H7 (cell line): ENCODE data around the gene KMT2E. TPM values are rescaled to one million over a fixed set of nuclear protein-coding genes. Genes with fewer than 3 reads are reported as not detected.
A peak's percentile ranks its signal among the peaks of the same experiment; 100 is the strongest.

Experiments
- DNase-seq: peaks from one replicate; pipeline ENCODE4 v3.0.0; 2012
- H3K27me3 ChIP-seq: 2 replicates; pipeline ENCODE4 v1.6.0; 2011; ENCODE audit warnings: mild to moderate bottlenecking, low read length; ENCODE audit not compliant: control insufficient read depth, insufficient read depth
- H3K36me3 ChIP-seq: replicated peaks from 2 replicates; pipeline ENCODE4 v1.5.1; 2011; ENCODE audit warnings: low read length; ENCODE audit not compliant: control insufficient read depth, insufficient read depth
- H3K4me3 ChIP-seq: 2 replicates; pipeline ENCODE4 v1.5.1; 2011; ENCODE audit warnings: low read depth, mild to moderate bottlenecking, control low read depth, low read length, moderate library complexity; ENCODE audit not compliant: insufficient read depth
- total RNA-seq: library from RNA; depleted of rRNA; stranded (reverse); fragments of >200 nt; shearing (Covaris generic); gene quantifications from 2 replicates; pipeline ENCODE4 v1.2.3, GENCODE V29; 2014

Gene KMT2E
- total RNA-seq, 1 experiment from 2014 or later: 19.7 TPM

GRCh38 chr7:105009667-105010503, 4.1 kb upstream of the KMT2E start:
- no peak for DNase-seq
- no peaks in the 10 kb centered on the region for H3K36me3 ChIP-seq
- peak overlapping the region; percentile 97; the same call in 1 of the 2 replicates for H3K4me3 ChIP-seq
- no peaks in the 10 kb centered on the region for H3K27me3 ChIP-seq

- no peaks in the 10 kb centered on the region for H3K36me3 ChIP-seq
- no peak for DNase-seq
- no peaks in the 10 kb centered on the region for H3K27me3 ChIP-seq
- peak overlapping the region; percentile 97 for H3K4me3 ChIP-seq
Observed at GRCh38 chr7:105010504-105011130, 3.4 kb upstream of the KMT2E start.

GRCh38 chr7:105011141-105011830, 2.7 kb upstream of the KMT2E start:
- H3K36me3 ChIP-seq: no peaks in the 10 kb centered on the region
- H3K4me3 ChIP-seq: peak overlapping the region; percentile 97
- no peaks in the 10 kb centered on the region for H3K27me3 ChIP-seq
- no peak for DNase-seq

- Histone ChIP-seq H3K36me3 (no peaks in the 10 kb centered on the region), H3K4me3 (peak overlapping the region; percentile 97), H3K27me3 (no peaks in the 10 kb centered on the region)
- DNase-seq: no peak
Observed at GRCh38 chr7:105011831-105012502, 2.0 kb upstream of the KMT2E start.

- H3K4me3 ChIP-seq: peak overlapping the region; percentile 97
- H3K27me3 ChIP-seq: no peaks in the 10 kb centered on the region
- H3K36me3 ChIP-seq: no peaks in the 10 kb centered on the region
- peak; percentile 98 for DNase-seq
Observed at GRCh38 chr7:105012503-105013220, 1.3 kb upstream of the KMT2E start.

GRCh38 chr7:105013221-105013815, 687 bp upstream of the KMT2E start:
- DNase-seq: peak; percentile 90

GRCh38 chr7:105014693-105015389, 836 bp downstream of the KMT2E start:
- peak overlapping the region; percentile 97 for H3K4me3 ChIP-seq
- peak; percentile 53 for DNase-seq
- H3K27me3 ChIP-seq: no peaks in the 10 kb centered on the region
- H3K36me3 ChIP-seq: no peaks in the 10 kb centered on the region

More at GRCh38 chr7:105013221-105013815, 687 bp upstream of the KMT2E start:
- Histone ChIP-seq H3K36me3 (no peaks in the 10 kb centered on the region), H3K4me3 (peak overlapping the region; percentile 97), H3K27me3 (no peaks in the 10 kb centered on the region)

GRCh38 chr7:105015390-105015965, 1.5 kb downstream of the KMT2E start:
- H3K27me3 ChIP-seq: no peaks in the 10 kb centered on the region
- peak overlapping the region; percentile 97 for H3K4me3 ChIP-seq
- no peaks in the 10 kb centered on the region for H3K36me3 ChIP-seq
- DNase-seq: peak; percentile 33

- peak overlapping the region; percentile 97 for H3K4me3 ChIP-seq
- no peak for DNase-seq
- H3K27me3 ChIP-seq: no peaks in the 10 kb centered on the region
- H3K36me3 ChIP-seq: no peaks in the 10 kb centered on the region
Observed at GRCh38 chr7:105016068-105016708, 2.2 kb downstream of the KMT2E start.

- Histone ChIP-seq H3K27me3 (no peaks in the 10 kb centered on the region), H3K4me3 (no peak overlapping the region), H3K36me3 (no peaks in the 10 kb centered on the region)
- no peak for DNase-seq
Observed at GRCh38 chr7:105016709-105017656, 3.0 kb downstream of the KMT2E start.

- no peak for DNase-seq
- Histone ChIP-seq H3K36me3 (no peaks in the 10 kb centered on the region), H3K27me3 (no peaks in the 10 kb centered on the region), H3K4me3 (no peak overlapping the region)
Observed at GRCh38 chr7:105017657-105018365, 3.8 kb downstream of the KMT2E start.
